ENCODE data around the gene R3HCC1L. TPM values are rescaled to one million over a fixed set of nuclear protein-coding genes. Genes with fewer than 3 reads are reported as not detected.

The R3HCC1L gene
- total RNA-seq, 1 donor from 2014 or later = 18.4 TPM

DNA sequence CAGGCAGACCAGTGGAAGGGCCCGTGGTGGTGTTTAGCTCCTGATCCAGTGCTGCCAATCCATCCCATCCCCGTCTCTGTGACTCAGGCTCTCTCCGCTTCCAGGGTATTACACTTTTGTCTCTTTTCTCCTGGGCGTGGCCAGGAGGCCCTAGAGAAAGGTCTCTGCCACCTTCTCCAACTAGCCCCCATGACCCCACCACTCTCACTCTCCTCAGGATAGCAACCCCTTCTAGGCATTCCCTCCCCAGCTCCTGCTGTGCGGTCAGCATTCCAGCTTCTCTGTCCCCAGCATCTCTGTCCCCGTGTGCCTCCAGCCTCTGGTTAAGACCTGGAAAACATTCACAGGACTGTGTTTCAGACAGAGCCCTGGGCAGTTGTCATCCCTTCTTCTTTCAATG, 36.2 kb upstream of the R3HCC1L start:
- Mint-ChIP-seq H3K27me3 (ENCODE audit: low read depth) (no peaks in the 10 kb centered on the region), H3K36me3 (ENCODE audit: low read depth) (no peaks in the 10 kb centered on the region), H3K9me3 (no peaks in the 10 kb centered on the region), H3K4me3 (no peak overlapping the region), H3K4me1 (peaks cover 7% of the 10 kb centered on the region), H3K27ac (ENCODE audit: unreplicated experiment) (no peak overlapping the region)
- TF ChIP-seq, protein P1, sequence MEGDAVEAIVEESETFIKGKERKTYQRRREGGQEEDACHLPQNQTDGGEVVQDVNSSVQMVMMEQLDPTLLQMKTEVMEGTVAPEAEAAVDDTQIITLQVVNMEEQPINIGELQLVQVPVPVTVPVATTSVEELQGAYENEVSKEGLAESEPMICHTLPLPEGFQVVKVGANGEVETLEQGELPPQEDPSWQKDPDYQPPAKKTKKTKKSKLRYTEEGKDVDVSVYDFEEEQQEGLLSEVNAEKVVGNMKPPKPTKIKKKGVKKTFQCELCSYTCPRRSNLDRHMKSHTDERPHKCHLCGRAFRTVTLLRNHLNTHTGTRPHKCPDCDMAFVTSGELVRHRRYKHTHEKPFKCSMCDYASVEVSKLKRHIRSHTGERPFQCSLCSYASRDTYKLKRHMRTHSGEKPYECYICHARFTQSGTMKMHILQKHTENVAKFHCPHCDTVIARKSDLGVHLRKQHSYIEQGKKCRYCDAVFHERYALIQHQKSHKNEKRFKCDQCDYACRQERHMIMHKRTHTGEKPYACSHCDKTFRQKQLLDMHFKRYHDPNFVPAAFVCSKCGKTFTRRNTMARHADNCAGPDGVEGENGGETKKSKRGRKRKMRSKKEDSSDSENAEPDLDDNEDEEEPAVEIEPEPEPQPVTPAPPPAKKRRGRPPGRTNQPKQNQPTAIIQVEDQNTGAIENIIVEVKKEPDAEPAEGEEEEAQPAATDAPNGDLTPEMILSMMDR (conservative IDR thresholded peaks at IDR 0.05) = no peak
- DNase-seq (ENCODE audit: low read depth, low spot score) = no peak

- TF ChIP-seq, protein P1 (conservative IDR thresholded peaks at IDR 0.05) = no peak
- Mint-ChIP-seq H3K36me3 (ENCODE audit: low read depth) (no peaks in the 10 kb centered on the region), H3K4me3 (no peak overlapping the region), H3K4me1 (peaks cover 7% of the 10 kb centered on the region), H3K27ac (ENCODE audit: unreplicated experiment) (no peak overlapping the region), H3K9me3 (no peaks in the 10 kb centered on the region), H3K27me3 (ENCODE audit: low read depth) (peaks cover 3% of the 10 kb centered on the region)
- no peak for DNase-seq (ENCODE audit: low read depth, low spot score)
Observed at GRCh38 chr10:98100476-98100875, 34.0 kb upstream of the R3HCC1L start.

DNA sequence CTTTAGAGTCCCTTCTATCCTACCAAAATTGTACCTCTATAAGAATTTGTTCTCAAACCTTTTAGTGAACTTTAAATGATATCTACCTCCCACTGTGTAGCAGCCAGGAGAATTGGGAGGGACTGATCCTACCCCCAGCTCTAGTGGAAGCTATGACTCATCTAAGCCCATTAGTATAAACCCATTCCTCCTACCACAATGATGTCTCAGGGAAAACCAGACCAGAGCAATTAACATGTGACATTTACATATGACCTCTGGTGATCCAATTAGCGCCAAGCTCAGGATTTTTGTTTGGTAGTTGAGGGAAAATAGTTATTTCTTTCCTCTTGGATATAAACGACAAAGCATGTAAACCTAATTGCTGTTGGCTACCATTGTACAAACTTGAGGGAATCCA, 33.1 kb upstream of the R3HCC1L start:
- H3K4me1 Mint-ChIP-seq = peaks cover 7% of the 10 kb centered on the region
- no peak overlapping the region for H3K27ac Mint-ChIP-seq (ENCODE audit: unreplicated experiment)
- peaks cover 3% of the 10 kb centered on the region for H3K27me3 Mint-ChIP-seq (ENCODE audit: low read depth)
- H3K9me3 Mint-ChIP-seq = no peaks in the 10 kb centered on the region
- no peaks in the 10 kb centered on the region for H3K36me3 Mint-ChIP-seq (ENCODE audit: low read depth)
- no peak for DNase-seq (ENCODE audit: low read depth, low spot score)
- no peak overlapping the region for H3K4me3 Mint-ChIP-seq
- TF ChIP-seq, protein P1 (conservative IDR thresholded peaks at IDR 0.05) = no peak

DNA sequence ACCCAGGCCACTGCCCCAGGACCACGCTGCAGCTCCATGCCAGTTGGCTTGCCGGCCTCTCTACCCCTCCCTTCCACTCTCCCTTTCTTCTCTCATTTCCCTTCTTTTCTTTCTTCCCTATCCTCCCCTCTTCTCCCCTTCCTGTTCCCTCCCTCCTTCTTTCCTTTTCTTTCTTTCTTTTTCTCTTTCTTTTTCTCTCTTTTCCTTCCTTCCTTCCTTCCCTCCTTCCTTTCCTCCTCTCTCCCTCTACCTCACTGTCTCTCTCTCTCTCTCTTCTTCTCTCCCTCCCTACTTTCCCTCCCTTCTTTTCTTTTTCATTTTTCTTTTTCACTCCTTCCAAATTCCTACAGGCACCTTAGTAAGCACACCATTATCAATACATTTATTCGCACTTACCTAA, 30.3 kb upstream of the R3HCC1L start:
- H3K4me3 Mint-ChIP-seq = no peak overlapping the region
- no peak overlapping the region for H3K27ac Mint-ChIP-seq (ENCODE audit: unreplicated experiment)
- no peaks in the 10 kb centered on the region for H3K4me1 Mint-ChIP-seq
- H3K27me3 Mint-ChIP-seq (ENCODE audit: low read depth) = peaks cover 14% of the 10 kb centered on the region
- H3K9me3 Mint-ChIP-seq = no peaks in the 10 kb centered on the region
- no peak for DNase-seq (ENCODE audit: low read depth, low spot score)
- TF ChIP-seq, protein P1 (conservative IDR thresholded peaks at IDR 0.05) = no peak
- no peaks in the 10 kb centered on the region for H3K36me3 Mint-ChIP-seq (ENCODE audit: low read depth)

DNA sequence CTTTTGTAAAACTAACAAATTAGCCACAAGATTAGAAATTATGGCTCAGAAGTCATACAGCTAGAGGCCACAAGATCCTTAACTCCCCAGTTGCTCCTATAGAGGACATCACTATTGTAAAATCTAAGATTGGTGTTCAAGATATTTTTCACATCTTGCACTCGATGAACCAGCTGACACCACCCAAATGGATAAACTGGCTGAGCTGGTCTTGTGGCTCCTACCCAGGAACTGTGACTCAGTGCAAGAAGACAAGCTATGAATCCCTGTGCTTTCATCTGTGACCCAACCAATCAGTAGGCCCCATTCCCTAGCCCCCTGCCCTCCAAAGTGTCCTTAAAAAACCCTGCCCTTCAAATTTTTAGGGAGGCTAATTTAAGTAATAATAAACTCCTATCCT, 27.9 kb upstream of the R3HCC1L start:
- Mint-ChIP-seq H3K9me3 (no peaks in the 10 kb centered on the region), H3K4me1 (no peaks in the 10 kb centered on the region), H3K27ac (ENCODE audit: unreplicated experiment) (no peak overlapping the region), H3K27me3 (ENCODE audit: low read depth) (peaks cover 27% of the 10 kb centered on the region), H3K36me3 (ENCODE audit: low read depth) (no peaks in the 10 kb centered on the region), H3K4me3 (no peak overlapping the region)
- no peak for DNase-seq (ENCODE audit: low read depth, low spot score)
- TF ChIP-seq, protein P1 (conservative IDR thresholded peaks at IDR 0.05) = no peak
